ENCODE results near the gene PPIB.
A peak's percentile ranks its signal among the peaks of the same experiment; 100 is the strongest.
"Not testable (repeated sequence)": the region's sequence is repeated elsewhere in the genome, so short reads cannot be mapped to it uniquely, and the experiment has no call there.

The PPIB gene

DNA sequence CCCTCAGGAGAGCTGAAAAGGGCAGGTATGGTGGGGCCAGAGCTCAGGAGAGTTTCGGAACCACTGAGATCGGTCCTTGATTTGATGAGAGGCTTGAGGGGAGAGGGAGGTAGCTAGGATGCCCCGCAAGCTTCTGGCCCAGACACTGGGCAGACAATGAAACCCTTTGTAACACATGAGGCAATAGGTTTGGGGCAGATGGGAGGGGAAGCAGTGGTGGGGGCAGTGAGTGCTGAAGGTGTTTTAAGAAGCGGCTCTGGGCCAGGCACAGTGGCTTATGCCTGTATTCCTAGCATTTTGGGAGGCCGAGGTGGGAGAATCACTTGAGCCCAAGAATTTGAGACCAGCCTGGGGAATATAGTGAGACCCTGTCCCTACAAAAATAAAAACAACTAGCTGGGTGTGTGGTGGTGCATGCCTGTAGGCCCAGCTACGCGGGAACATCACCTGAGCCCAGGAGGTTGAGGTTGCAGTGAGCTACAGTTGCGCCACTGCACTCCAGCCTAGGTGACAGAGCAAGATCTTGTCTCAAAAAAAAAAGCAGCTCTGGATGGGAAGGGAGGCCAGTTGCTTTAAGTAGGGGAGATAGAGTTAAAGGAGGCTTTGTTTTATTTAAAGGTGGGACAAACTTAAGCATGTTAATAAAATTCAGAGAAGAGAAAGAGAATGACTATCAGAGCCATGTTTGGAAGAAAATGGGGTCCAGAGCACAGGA is 20.9 kb downstream of the PPIB start:
- DNase-seq (ENCODE audit: low spot score) = no peak

- no peak for DNase-seq (ENCODE audit: low spot score)
These were observed 24.4 kb downstream of the PPIB start for GRCh38 chr15:64138331-64138941.

DNA sequence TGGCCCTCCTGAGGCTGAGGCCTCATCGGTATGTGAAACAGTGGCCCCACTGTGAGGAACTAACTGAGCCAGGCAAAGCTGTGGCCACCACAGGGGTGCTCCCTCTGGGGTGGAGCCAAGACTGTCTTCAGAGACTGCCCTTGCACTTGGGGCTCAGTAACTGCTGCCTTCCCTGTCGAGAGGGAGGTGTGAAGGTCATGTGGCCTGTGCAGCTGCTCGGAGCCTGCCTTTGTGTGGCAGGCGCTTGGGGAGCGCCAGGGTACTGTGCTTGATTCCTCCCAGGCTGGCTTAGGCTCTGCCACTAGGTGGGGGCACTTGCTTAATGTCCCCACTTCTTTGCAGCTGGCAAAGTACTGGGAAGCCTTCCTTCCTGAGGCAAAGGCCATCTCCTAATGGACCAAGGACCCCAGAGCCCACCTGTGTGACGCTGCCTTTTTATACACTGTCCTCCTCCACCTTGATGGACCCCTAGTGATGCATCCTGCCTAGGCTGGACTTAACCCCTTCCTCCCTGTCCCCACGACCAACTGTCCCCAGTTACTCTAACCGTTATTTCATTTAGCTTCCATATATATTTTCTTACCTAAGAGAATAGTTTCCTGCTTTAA is 25.5 kb downstream of the PPIB start:
- no peak for DNase-seq (ENCODE audit: low spot score)

GRCh38 chr15:64136347-64136746 is 26.5 kb downstream of the PPIB start:
- no peak for DNase-seq (ENCODE audit: low spot score)

- peak; percentile 54 for DNase-seq (ENCODE audit: low spot score)
These were observed 28.4 kb downstream of the PPIB start for GRCh38 chr15:64134345-64134829.

- DNase-seq (ENCODE audit: low spot score) = no peak
These were observed 29.0 kb downstream of the PPIB start for GRCh38 chr15:64133623-64134344.

- no peak for DNase-seq (ENCODE audit: low spot score)
These were observed 30.6 kb downstream of the PPIB start for GRCh38 chr15:64132217-64132616.

DNA sequence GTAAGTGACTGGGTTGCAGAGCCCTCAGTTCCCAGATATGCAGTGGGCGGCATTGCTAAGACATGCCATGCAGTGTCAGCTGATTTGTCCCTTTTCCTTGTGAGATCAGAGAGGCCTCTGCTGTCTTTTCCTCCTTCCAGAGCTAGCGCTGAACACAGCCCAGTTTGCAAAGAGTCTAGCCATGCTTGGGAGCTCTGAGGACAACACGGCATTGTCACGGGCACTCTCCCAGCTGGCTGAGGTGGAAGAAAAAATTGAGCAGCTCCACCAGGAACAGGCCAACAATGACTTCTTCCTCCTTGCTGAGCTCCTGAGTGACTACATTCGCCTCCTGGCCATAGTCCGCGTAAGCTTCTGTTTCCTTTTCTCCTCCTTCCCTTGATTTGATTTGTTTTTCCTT is 31.3 kb downstream of the PPIB start:
- no peak for DNase-seq (ENCODE audit: low spot score)

DNA sequence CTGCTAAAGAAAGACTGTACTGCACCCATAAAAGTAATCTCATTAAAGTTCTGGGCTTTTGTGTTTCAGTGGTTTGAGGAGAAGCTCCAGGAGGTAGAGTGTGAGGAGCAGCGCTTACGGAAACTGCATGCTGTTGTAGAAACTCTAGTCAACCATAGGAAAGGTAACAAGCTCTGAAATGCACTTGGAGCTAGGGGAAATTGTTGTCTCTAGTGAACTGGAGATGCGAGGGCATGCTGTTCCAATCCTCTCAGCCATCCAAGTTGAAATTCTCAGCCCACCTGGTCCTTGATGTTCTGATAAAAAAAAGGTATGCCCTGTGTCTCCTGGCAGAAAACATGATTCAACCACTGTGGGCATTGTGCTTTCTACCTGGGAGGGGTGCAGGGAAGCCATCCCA is 32.7 kb downstream of the PPIB start:
- DNase-seq (ENCODE audit: low spot score) = no peak

DNA sequence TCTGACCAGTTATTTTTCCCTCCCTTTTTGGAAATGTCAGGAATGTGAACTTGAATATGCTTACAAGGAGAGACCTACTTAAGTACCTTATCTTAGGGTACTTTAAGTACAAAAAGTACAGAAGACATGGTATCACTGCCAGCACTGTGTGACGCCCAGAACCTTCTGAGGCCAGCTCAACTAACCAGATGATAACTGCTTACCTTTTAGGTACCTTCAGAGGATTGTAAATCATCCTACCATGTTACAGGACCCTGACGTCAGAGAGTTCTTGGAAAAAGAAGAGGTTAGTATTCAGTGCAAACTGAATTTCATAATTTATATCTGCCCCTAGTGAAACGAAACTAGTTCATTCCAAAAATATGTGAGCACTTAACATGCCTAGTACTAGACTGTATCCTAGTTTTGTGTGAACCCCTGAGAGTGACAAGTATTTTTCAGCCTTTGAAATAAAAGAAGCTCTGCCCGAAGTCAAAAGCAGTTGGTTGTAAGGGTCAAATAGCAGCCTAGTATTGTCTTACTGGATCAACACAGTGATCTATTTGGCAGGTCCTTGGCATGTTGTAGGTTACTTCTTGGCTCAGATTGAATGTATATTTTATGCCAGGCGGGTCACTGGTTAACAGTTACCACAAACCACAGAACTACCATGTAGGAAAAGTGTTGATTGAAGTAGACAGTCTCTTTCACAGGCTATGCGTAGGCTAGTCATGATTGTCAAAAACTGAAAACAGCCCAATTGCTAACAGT is 35.1 kb downstream of the PPIB start:
- no peak for DNase-seq (ENCODE audit: low spot score)

GRCh38 chr15:64125978-64126377 is 36.8 kb downstream of the PPIB start:
- no peak for DNase-seq (ENCODE audit: low spot score)

DNA sequence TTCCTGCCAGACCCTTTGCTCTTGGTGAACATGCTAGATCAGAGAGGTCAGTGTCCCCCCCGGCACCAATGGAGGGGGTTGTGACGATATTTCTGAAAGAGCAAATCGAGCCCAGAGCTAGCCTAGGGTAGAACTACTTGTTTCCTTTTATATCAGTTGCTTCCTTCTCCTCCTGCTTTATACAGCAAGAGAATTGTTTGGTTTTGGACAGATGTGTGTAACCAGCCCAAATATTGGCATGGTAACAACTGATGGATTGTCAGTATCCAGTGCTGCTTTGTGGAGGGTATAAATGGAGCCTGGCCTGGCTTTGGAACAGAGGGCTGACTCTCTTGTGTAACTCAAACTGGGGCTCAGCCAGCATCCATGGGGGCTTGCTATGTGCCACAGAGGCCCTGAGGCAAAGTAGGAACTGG is 39.9 kb downstream of the PPIB start:
- no peak for DNase-seq (ENCODE audit: low spot score)

- no peak for DNase-seq (ENCODE audit: low spot score)
These were observed 40.4 kb downstream of the PPIB start for GRCh38 chr15:64122444-64122843.

DNA sequence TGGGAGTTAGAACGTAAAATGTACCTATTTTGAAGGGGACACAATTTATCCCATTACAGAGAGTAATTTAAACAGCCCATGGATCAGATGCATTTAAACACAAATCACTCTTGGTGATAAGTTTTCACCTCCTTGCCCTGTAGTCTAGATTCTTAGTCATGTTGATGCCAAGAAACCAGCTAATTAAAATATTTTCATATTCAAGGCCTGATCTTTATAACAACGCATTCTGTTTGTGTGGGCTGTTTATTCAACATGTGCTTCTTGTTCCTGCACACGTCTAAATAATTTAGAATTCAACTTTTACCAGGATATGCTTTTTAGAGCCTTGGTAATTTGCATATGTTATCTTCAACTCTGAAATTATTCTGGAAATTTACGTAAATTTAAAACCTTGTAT is 41.2 kb downstream of the PPIB start:
- no peak for DNase-seq (ENCODE audit: low spot score)

DNA sequence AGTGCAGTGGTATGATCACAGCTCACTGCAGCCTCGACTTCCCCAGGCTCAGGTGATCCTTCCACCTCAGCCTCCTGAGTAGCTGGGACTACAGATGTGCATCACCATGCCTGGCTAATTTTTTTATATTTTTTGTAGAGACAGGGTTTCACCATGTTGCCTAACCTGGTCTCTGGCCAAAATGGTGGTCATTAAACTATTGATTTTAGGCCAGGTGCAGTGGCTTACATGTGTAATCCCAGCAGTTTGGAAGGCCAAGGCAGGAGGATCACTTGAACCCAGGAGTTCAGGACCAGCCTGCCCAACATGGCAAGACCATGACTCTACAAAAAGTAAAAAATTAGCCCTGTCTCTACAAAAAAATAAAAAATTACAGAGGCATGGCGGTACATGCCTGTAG is 42.5 kb downstream of the PPIB start:
- not testable (repeated sequence) for DNase-seq (ENCODE audit: low spot score)

DNA sequence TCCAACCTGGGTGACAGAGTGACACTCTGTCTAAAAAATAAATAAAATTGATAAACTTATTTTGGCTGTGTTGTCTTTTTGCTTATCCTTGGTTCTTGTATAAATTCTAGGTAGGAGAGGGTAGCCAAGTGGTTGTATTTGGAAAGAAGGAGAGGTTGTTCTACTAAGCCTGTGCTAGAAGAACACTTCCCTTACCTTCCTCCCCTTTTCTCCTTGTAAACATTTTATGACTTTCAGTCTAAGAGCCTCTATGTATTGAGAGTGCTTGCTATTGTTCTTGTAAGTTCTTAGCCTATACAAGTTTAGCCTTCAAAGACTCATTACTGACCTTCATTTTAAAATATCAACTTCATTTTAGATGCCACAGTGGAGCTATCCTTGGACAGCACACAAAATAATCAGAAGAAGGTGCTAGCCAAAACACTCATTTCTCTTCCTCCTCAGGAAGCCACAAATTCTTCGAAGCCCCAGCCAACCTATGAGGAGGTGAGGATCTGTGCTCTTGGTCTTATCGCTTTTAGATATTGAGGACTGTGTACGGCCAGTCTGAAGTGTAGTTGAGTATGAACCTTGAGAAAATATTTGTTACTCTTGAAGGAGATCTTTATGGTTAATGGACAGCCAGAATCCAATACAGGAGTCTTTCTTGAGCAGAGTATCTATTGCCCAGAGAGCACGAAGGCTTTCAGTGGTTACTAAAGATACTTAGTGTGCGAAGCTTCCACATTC is 44.9 kb downstream of the PPIB start:
- no peak for DNase-seq (ENCODE audit: low spot score)

- no peak for DNase-seq (ENCODE audit: low spot score)
These were observed 49.9 kb downstream of the PPIB start for GRCh38 chr15:64112904-64113303.

GRCh38 chr15:64112073-64112772 is 50.6 kb downstream of the PPIB start:
- DNase-seq (ENCODE audit: low spot score) = no peak

GRCh38 chr15:64111679-64112050 is 51.2 kb downstream of the PPIB start:
- DNase-seq (ENCODE audit: low spot score) = no peak

DNA sequence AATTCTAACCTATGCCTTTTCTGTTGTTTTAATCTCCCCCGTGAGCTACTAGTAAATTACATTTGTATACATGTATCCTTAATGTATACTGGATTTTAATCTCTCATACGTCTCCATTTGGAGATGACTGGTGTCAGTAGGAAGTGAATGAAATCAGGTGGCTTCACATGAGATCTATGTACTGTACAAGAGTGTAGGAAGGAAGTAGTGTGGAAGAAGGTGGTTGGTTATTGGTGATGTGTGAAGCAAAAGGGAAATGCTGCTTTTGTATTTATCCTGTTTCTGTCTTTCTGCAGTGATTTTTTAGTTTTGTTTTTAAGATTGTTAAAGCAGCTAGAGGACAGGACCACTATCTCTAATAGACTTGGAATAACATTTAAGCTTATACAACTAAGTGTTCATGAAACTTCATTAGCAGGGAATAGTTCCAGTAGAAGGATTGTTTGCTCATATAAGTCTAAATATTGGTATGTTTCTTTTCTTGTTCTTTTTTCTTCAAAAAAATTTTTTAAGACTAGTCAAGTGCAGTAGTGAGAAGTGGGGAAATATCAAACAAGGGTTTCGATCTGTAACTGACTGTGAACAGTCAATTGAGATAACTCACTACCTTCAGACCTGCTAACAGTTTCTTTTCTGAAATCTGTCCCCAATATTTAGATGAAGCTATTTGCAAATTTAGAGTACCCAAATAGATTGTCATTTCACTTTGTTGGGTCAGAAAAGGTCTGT is 51.7 kb downstream of the PPIB start:
- DNase-seq (ENCODE audit: low spot score) = no peak

Measured in cerebellar cortex (tissue), 1 donor.